Colonic mucosa (tissue), 4 donors: ENCODE data around the gene GSTM3. TPM values are rescaled to one million over a fixed set of nuclear protein-coding genes. Genes with fewer than 3 reads are reported as not detected.

Experiments used
- DNase-seq: peaks from one replicate; pipeline ENCODE4 v3.0.0-alpha.2; 2020
- H3K27ac ChIP-seq: fragments of 200-600 bp; one replicate; pipeline ENCODE4 v1.8.0; 2021
- H3K27me3 ChIP-seq: fragments of 200-600 bp; one replicate; pipeline ENCODE4 v1.8.0; 2021
- H3K36me3 ChIP-seq: fragments of 200-600 bp; one replicate; pipeline ENCODE4 v1.8.0; 2021
- H3K4me1 ChIP-seq: fragments of 200-600 bp; one replicate; pipeline ENCODE4 v1.8.0; 2021; ENCODE audit warnings: mild to moderate bottlenecking
- H3K4me3 ChIP-seq: fragments of 200-600 bp; one replicate; pipeline ENCODE4 v1.8.0; 2021
- H3K9ac ChIP-seq, 2 donors: one replicate each; pipeline ENCODE4 v1.7.0; 2013; ENCODE audit warnings: control low read depth in 2 of 2, low read depth in 2 of 2, low read length in 2 of 2
- H3K9me3 ChIP-seq: fragments of 200-600 bp; one replicate; pipeline ENCODE4 v1.8.0; 2021
- CTCF ChIP-seq: fragments of 200-600 bp; IDR thresholded peaks from one replicate; pipeline ENCODE4 v1.8.0; 2022; ENCODE audit warnings: antibody characterized with exemption, mild to moderate bottlenecking
- intact Hi-C: fragments of 100-400 bp; cut with DNase I; formaldehyde crosslinking; loops from one replicate; pipeline ENCODE4 v1.14.1; 2022
- total RNA-seq, 2 donors: library from RNA; stranded (reverse); fragmentation: NEBNext Ultra II Directional in 1 of 2; extraction: Animal tissue kit (Norgen Biotek cat#: 25700) in 1 of 2; gene quantifications; one replicate each; pipeline ENCODE4 v1.2.1, GENCODE V29; 2021
- donor health status: healthy.
- donor health status: DM: no; HTN: no; CAD: no.
- donor health status: DM: no; HTN: no; CAD: no.

The GSTM3 gene
- total RNA-seq, 2 donors from 2014 or later, result 4.9 to 24.6 TPM

- Histone ChIP-seq H3K27ac (no peak overlapping the region), H3K9me3 (no peaks in the 10 kb centered on the region), H3K9ac (no peak overlapping the region), H3K4me1 (no peaks in the 10 kb centered on the region), H3K36me3 (no peaks in the 10 kb centered on the region), H3K4me3 (no peak overlapping the region), H3K27me3 (no peaks in the 10 kb centered on the region)
- intact Hi-C loops, result no loop called here
- DNase-seq, result no peak
- TF ChIP-seq CTCF, result no peak
Observed at GRCh38 chr1:109726728-109727373, 14.0 kb downstream of the GSTM3 start.

- Histone ChIP-seq H3K36me3 (no peaks in the 10 kb centered on the region), H3K9ac (no peak overlapping the region), H3K9me3 (no peaks in the 10 kb centered on the region), H3K4me3 (no peak overlapping the region), H3K27ac (no peak overlapping the region), H3K4me1 (no peaks in the 10 kb centered on the region), H3K27me3 (no peaks in the 10 kb centered on the region)
- no peak for TF ChIP-seq CTCF
- intact Hi-C loops, result no loop called here
- no peak for DNase-seq
Observed at GRCh38 chr1:109726007-109726406, 14.8 kb downstream of the GSTM3 start.

- DNase-seq, result no peak
- TF ChIP-seq CTCF, result no peak
- Histone ChIP-seq H3K4me1 (no peaks in the 10 kb centered on the region), H3K9ac (no peak overlapping the region), H3K27ac (no peak overlapping the region), H3K36me3 (no peaks in the 10 kb centered on the region), H3K4me3 (no peak overlapping the region), H3K27me3 (no peaks in the 10 kb centered on the region), H3K9me3 (no peaks in the 10 kb centered on the region)
- intact Hi-C loops, result no loop called here
Observed at GRCh38 chr1:109725510-109725909, 15.3 kb downstream of the GSTM3 start.

GRCh38 chr1:109724933-109725332 is 15.9 kb downstream of the GSTM3 start:
- Histone ChIP-seq H3K36me3 (no peaks in the 10 kb centered on the region), H3K9ac (no peak overlapping the region), H3K4me1 (no peaks in the 10 kb centered on the region), H3K27ac (no peak overlapping the region), H3K4me3 (no peak overlapping the region), H3K9me3 (no peaks in the 10 kb centered on the region), H3K27me3 (no peaks in the 10 kb centered on the region)
- intact Hi-C loops, result no loop called here
- no peak for TF ChIP-seq CTCF
- DNase-seq, result no peak

GRCh38 chr1:109722908-109723691 is 17.7 kb downstream of the GSTM3 start:
- Histone ChIP-seq H3K36me3 (no peaks in the 10 kb centered on the region), H3K27me3 (no peaks in the 10 kb centered on the region), H3K4me3 (no peak overlapping the region), H3K27ac (no peak overlapping the region), H3K9ac (no peak overlapping the region), H3K9me3 (no peaks in the 10 kb centered on the region), H3K4me1 (no peaks in the 10 kb centered on the region)
- intact Hi-C loops, result no loop called here
- no peak for DNase-seq
- no peak for TF ChIP-seq CTCF
